Globus pallidus (tissue), 1 donor: Measurements from ENCODE around the gene ARHGAP42.
"Not testable (repeated sequence)": the region's sequence is repeated elsewhere in the genome, so short reads cannot be mapped to it uniquely, and the experiment has no call there.

Source experiments
- DNase-seq: peaks from one replicate; pipeline ENCODE4 v3.0.0-alpha.2; 2015; ENCODE audit warnings: low spot score

The ARHGAP42 gene

GRCh38 chr11:100719809-100720221, 32.7 kb downstream of the ARHGAP42 start:
- peak; percentile 36 for DNase-seq

GRCh38 chr11:100726680-100727079, 39.6 kb downstream of the ARHGAP42 start:
- DNase-seq = no peak

GRCh38 chr11:100727410-100727809, 40.3 kb downstream of the ARHGAP42 start:
- no peak for DNase-seq

GRCh38 chr11:100730266-100730665, 43.2 kb downstream of the ARHGAP42 start:
- no peak for DNase-seq

GRCh38 chr11:100731471-100731870, 44.4 kb downstream of the ARHGAP42 start:
- DNase-seq = no peak

GRCh38 chr11:100732949-100733348, 45.9 kb downstream of the ARHGAP42 start:
- no peak for DNase-seq

- DNase-seq = no peak
Measured at GRCh38 chr11:100734743-100735527, 47.8 kb downstream of the ARHGAP42 start.

GRCh38 chr11:100735949-100736675, 49.0 kb downstream of the ARHGAP42 start:
- DNase-seq = no peak

GRCh38 chr11:100738701-100739270, 51.7 kb downstream of the ARHGAP42 start:
- DNase-seq = no peak

- DNase-seq = no peak
Measured at GRCh38 chr11:100739666-100740065, 52.6 kb downstream of the ARHGAP42 start.

- DNase-seq = no peak
Measured at GRCh38 chr11:100740440-100740839, 53.4 kb downstream of the ARHGAP42 start.

- peak; percentile 10 for DNase-seq
Measured at GRCh38 chr11:100741866-100742625, 55.0 kb downstream of the ARHGAP42 start.

GRCh38 chr11:100746448-100746847, 59.4 kb downstream of the ARHGAP42 start:
- DNase-seq = no peak

GRCh38 chr11:100748153-100748552, 61.1 kb downstream of the ARHGAP42 start:
- no peak for DNase-seq

- not testable (repeated sequence) for DNase-seq
Measured at GRCh38 chr11:100749887-100750565, 62.9 kb downstream of the ARHGAP42 start.

- DNase-seq = not testable (repeated sequence)
Measured at GRCh38 chr11:100750566-100750891, 63.4 kb downstream of the ARHGAP42 start.

GRCh38 chr11:100752371-100753171, 65.5 kb downstream of the ARHGAP42 start:
- no peak for DNase-seq

- DNase-seq = no peak
Measured at GRCh38 chr11:100753172-100753543, 66.1 kb downstream of the ARHGAP42 start.

- DNase-seq = no peak
Measured at GRCh38 chr11:100753571-100753970, 66.5 kb downstream of the ARHGAP42 start.

- no peak for DNase-seq
Measured at GRCh38 chr11:100756559-100756958, 69.5 kb downstream of the ARHGAP42 start.

GRCh38 chr11:100757646-100758045, 70.6 kb downstream of the ARHGAP42 start:
- peak; percentile 55 for DNase-seq
